HepG2 (cell line): ENCODE data around the gene GPT2. TPM values are rescaled to one million over a fixed set of nuclear protein-coding genes. Genes with fewer than 3 reads are reported as not detected.
A peak's percentile ranks its signal among the peaks of the same experiment; 100 is the strongest.

Source experiments
- EEA1 ChIP-seq: sonication (generic); formaldehyde crosslinking; IDR thresholded peaks from 2 replicates; pipeline ENCODE4 v1.5.1; 2020; ENCODE audit warnings: mild to moderate bottlenecking, missing genetic modification reagents, borderline replicate concordance
- HHEX ChIP-seq: IDR thresholded peaks from 2 replicates; pipeline ENCODE4 v1.6.1; 2016; ENCODE audit warnings: control low read depth
- KDM6A ChIP-seq: IDR thresholded peaks from 2 replicates; pipeline ENCODE4 v1.6.1; 2016; ENCODE audit warnings: low read depth
- KLF13 ChIP-seq: sonication (generic); formaldehyde crosslinking; IDR thresholded peaks from 2 replicates; pipeline ENCODE4 v1.4.0; 2020; ENCODE audit warnings: mild to moderate bottlenecking, missing genetic modification reagents
- MTF2 ChIP-seq: sonication (generic); formaldehyde crosslinking; IDR thresholded peaks from 2 replicates; pipeline ENCODE4 v1.5.0; 2020; ENCODE audit warnings: missing genetic modification reagents, borderline replicate concordance
- NFE2 ChIP-seq: sonication (generic); formaldehyde crosslinking; IDR thresholded peaks from 2 replicates; pipeline ENCODE4 v1.4.0; 2020; ENCODE audit warnings: missing genetic modification reagents
- NFYC ChIP-seq: IDR thresholded peaks from 2 replicates; pipeline ENCODE4 v1.6.1; 2016; ENCODE audit warnings: missing genetic modification reagents, missing compliant biosample characterization
- ZNF12 ChIP-seq: sonication (generic); formaldehyde crosslinking; IDR thresholded peaks from 2 replicates; pipeline ENCODE4 v1.5.0; 2020; ENCODE audit warnings: missing genetic modification reagents
- ZNF367 ChIP-seq: sonication (generic); formaldehyde crosslinking; IDR thresholded peaks from 2 replicates; pipeline ENCODE4 v1.4.0; 2020; ENCODE audit warnings: missing genetic modification reagents, borderline replicate concordance
- ZNF558 ChIP-seq: sonication (generic); formaldehyde crosslinking; IDR thresholded peaks from 2 replicates; pipeline ENCODE4 v1.9.0; 2022; ENCODE audit warnings: mild to moderate bottlenecking, missing genetic modification reagents, borderline replicate concordance
- ZNF7 ChIP-seq: IDR thresholded peaks from 2 replicates; pipeline ENCODE4 v1.6.1; 2016; ENCODE audit warnings: missing biosample characterization, missing genetic modification reagents
- polyA plus RNA-seq, 8 experiments: library from polyadenylated mRNA; depleted of rRNA in 3 of 8; stranded (reverse) in 7 of 8; unstranded in 1 of 8; fragments of >200 nt; fragmentation: Illumina TruSeq in 4 of 8; extraction: Trizol in 4 of 8; gene quantifications; 2 replicates each; pipeline versions ENCODE4 v1.2.1 to v1.2.3, GENCODE V29; 2011 to 2016; ENCODE audit warnings: low read depth in 4 of 8, missing spikeins in 1 of 8, mixed read lengths in 1 of 8; ENCODE audit not compliant: insufficient read depth in 1 of 8
- total RNA-seq, 5 experiments: library from RNA; depleted of rRNA; stranded (reverse); fragments of >200 nt; fragmentation: Illumina TruSeq; extraction: Trizol; gene quantifications; 2 replicates each; pipeline ENCODE4 v1.2.3, GENCODE V29; 2016; ENCODE audit warnings: low read depth in 1 of 5
- TF ChIP-seq, protein P1 (sequence below): sonication (generic); formaldehyde crosslinking; IDR thresholded peaks from one replicate; pipeline ENCODE4 v1.5.1; 2020; ENCODE audit warnings: mild to moderate bottlenecking, missing genetic modification reagents; ENCODE audit errors: not compliant biosample characterization
- TF ChIP-seq, protein P2 (sequence below): sonication (generic); formaldehyde crosslinking; IDR thresholded peaks from 2 replicates; pipeline ENCODE4 v1.4.0; 2020; ENCODE audit warnings: mild to moderate bottlenecking, missing genetic modification reagents
- TF ChIP-seq, protein P3 (sequence below): fragments of 450-650 bp; IDR thresholded peaks from 2 replicates; pipeline ENCODE4 v1.6.1; 2016
- TF ChIP-seq, protein P4 (sequence below): sonication (generic); formaldehyde crosslinking; conservative IDR thresholded peaks from 2 replicates; pipeline ENCODE4 v1.8.0; 2022; ENCODE audit warnings: mild to moderate bottlenecking, moderate library complexity, missing genetic modification reagents

GPT2 gene
- total and polyA plus RNA-seq, 2 of the 13 experiments (the other 11 are each of a cell fraction or from before 2014, with no cell fraction given) = 138 to 267 TPM

DNA sequence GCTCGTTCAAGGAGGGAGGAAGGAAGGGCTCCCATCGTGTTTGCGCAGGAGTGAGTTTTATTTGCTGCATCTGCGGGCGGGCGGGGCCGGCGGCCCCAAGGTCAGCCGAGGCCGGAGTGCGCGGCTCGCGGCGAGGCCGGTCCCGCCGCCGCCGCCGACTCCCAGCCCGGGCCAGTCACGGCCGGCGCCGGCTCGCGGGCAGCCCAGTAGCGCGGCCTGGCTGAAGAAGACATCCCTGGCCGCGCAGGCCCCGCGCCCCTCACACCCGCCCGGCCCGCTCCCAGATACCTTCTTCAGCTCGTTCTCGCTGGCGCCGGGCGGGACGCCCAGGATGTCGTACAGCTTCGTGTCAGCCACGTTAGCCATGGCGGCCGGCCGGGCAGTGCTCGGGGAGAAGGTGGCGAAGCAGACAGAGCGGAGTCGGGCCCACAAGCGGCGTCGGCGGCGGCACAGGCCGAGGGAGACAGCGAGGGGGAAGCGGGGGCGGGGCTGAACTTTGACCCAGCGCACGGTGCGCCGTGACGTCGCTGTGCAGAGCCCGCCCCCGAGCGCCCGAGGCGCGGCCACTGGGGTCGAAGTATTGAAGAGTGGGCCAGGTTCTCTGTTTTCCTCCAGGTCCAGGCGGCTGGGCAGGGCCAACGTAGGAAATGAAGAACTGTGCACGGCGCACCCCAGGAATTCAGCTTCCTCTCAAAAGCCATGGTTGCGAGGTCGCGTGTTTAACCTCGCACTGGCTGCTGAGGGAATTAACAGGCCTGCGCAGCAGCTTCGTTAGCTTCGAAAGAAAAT is 89.2 kb downstream of the GPT2 start, which contains the start of gene DNAJA2 (continued):
- TF ChIP-seq, protein P1, sequence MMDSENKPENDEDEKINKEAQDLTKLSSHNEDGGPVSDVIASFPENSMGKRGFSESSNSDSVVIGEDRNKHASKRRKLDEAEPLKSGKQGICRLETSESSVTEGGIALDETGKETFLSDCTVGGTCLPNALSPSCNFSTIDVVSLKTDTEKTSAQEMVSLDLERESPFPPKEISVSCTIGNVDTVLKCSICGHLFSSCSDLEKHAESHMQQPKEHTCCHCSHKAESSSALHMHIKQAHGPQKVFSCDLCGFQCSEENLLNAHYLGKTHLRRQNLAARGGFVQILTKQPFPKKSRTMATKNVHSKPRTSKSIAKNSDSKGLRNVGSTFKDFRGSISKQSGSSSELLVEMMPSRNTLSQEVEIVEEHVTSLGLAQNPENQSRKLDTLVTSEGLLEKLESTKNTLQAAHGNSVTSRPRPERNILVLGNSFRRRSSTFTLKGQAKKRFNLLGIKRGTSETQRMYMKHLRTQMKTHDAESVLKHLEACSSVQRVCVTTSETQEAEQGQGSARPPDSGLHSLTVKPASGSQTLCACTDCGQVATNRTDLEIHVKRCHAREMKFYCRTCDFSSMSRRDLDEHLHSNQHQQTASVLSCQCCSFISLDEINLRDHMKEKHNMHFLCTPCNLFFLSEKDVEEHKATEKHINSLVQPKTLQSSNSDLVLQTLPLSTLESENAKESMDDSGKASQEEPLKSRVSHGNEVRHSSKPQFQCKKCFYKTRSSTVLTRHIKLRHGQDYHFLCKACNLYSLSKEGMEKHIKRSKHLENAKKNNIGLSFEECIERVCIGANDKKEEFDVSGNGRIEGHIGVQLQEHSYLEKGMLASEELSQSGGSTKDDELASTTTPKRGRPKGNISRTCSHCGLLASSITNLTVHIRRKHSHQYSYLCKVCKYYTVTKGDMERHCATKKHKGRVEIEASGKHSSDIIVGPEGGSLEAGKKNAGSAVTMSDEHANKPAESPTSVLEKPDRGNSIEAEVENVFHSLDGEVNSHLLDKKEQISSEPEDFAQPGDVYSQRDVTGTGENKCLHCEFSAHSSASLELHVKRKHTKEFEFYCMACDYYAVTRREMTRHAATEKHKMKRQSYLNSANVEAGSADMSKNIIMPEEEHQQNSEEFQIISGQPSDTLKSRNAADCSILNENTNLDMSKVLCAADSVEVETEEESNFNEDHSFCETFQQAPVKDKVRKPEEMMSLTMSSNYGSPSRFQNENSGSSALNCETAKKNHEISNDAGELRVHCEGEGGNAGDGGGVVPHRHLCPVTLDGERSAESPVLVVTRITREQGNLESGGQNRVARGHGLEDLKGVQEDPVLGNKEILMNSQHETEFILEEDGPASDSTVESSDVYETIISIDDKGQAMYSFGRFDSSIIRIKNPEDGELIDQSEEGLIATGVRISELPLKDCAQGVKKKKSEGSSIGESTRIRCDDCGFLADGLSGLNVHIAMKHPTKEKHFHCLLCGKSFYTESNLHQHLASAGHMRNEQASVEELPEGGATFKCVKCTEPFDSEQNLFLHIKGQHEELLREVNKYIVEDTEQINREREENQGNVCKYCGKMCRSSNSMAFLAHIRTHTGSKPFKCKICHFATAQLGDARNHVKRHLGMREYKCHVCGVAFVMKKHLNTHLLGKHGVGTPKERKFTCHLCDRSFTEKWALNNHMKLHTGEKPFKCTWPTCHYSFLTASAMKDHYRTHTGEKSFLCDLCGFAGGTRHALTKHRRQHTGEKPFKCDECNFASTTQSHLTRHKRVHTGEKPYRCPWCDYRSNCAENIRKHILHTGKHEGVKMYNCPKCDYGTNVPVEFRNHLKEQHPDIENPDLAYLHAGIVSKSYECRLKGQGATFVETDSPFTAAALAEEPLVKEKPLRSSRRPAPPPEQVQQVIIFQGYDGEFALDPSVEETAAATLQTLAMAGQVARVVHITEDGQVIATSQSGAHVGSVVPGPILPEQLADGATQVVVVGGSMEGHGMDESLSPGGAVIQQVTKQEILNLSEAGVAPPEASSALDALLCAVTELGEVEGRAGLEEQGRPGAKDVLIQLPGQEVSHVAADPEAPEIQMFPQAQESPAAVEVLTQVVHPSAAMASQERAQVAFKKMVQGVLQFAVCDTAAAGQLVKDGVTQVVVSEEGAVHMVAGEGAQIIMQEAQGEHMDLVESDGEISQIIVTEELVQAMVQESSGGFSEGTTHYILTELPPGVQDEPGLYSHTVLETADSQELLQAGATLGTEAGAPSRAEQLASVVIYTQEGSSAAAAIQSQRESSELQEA (CRISPR knock-in tag) = peak; percentile 86
- peak; percentile 92; the same call in 1 of the 2 replicates for TF ChIP-seq ZNF367 (CRISPR knock-in tag)
- TF ChIP-seq NFE2 = peak; percentile 21; the same call in 1 of the 2 replicates
- TF ChIP-seq EEA1 (CRISPR knock-in tag) = peak; percentile 95
- TF ChIP-seq, protein P2, sequence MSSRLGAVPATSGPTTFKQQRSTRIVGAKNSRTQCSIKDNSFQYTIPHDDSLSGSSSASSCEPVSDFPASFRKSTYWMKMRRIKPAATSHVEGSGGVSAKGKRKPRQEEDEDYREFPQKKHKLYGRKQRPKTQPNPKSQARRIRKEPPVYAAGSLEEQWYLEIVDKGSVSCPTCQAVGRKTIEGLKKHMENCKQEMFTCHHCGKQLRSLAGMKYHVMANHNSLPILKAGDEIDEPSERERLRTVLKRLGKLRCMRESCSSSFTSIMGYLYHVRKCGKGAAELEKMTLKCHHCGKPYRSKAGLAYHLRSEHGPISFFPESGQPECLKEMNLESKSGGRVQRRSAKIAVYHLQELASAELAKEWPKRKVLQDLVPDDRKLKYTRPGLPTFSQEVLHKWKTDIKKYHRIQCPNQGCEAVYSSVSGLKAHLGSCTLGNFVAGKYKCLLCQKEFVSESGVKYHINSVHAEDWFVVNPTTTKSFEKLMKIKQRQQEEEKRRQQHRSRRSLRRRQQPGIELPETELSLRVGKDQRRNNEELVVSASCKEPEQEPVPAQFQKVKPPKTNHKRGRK = no peak
- TF ChIP-seq, protein P3, sequence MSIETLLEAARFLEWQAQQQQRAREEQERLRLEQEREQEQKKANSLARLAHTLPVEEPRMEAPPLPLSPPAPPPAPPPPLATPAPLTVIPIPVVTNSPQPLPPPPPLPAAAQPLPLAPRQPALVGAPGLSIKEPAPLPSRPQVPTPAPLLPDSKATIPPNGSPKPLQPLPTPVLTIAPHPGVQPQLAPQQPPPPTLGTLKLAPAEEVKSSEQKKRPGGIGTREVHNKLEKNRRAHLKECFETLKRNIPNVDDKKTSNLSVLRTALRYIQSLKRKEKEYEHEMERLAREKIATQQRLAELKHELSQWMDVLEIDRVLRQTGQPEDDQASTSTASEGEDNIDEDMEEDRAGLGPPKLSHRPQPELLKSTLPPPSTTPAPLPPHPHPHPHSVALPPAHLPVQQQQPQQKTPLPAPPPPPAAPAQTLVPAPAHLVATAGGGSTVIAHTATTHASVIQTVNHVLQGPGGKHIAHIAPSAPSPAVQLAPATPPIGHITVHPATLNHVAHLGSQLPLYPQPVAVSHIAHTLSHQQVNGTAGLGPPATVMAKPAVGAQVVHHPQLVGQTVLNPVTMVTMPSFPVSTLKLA = no peak
- peak; percentile 95; the same call in 1 of the 2 replicates for TF ChIP-seq KLF13 (CRISPR knock-in tag)
- TF ChIP-seq MTF2 (CRISPR knock-in tag) = no peak; the same call in none of the 2 replicates
- no peak for TF ChIP-seq HHEX (CRISPR knock-in tag)
- no peak for TF ChIP-seq ZNF7 (CRISPR knock-in tag)
- TF ChIP-seq, protein P4, sequence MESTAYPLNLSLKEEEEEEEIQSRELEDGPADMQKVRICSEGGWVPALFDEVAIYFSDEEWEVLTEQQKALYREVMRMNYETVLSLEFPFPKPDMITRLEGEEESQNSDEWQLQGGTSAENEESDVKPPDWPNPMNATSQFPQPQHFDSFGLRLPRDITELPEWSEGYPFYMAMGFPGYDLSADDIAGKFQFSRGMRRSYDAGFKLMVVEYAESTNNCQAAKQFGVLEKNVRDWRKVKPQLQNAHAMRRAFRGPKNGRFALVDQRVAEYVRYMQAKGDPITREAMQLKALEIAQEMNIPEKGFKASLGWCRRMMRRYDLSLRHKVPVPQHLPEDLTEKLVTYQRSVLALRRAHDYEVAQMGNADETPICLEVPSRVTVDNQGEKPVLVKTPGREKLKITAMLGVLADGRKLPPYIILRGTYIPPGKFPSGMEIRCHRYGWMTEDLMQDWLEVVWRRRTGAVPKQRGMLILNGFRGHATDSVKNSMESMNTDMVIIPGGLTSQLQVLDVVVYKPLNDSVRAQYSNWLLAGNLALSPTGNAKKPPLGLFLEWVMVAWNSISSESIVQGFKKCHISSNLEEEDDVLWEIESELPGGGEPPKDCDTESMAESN = peak; percentile 95
- no peak for TF ChIP-seq ZNF12 (CRISPR knock-in tag)
- TF ChIP-seq KDM6A (CRISPR knock-in tag) = peak; percentile 26; the same call in 1 of the 2 replicates
- TF ChIP-seq NFYC = peak; percentile 58
- peak; percentile 96 for TF ChIP-seq ZNF558 (CRISPR knock-in tag)
